Measurements from ENCODE around the gene PHF2.

Gene PHF2

GRCh38 chr9:93601666-93602065, 25.3 kb downstream of the PHF2 start:
- DNase-seq: no peak

GRCh38 chr9:93603011-93603410, 26.6 kb downstream of the PHF2 start:
- no peak for DNase-seq

DNA sequence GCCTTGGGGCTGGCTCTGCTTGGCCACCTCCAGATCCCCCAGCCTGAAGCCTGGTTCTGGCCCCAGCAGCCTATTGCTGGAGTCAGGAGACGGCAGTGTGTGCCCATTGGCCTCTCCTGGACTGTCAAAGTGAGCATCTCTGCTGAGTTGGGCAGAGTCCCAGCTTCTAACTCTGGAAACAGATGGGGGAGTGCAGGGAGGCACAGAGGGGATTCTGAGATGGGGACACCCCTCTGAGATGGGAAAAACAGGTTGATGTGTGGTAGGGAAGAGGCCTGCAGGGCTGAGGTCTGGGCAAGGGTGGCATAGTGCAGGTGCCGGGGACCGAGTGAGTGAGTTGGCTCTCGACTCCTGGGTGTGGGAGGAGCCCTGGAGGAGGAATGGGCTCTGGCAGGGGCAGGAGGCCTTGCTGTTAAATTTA, 27.5 kb downstream of the PHF2 start:
- no peak for DNase-seq

- no peak for DNase-seq
Measured at GRCh38 chr9:93606187-93606586, 29.8 kb downstream of the PHF2 start.

GRCh38 chr9:93610206-93610605, 33.8 kb downstream of the PHF2 start:
- no peak for DNase-seq

DNA sequence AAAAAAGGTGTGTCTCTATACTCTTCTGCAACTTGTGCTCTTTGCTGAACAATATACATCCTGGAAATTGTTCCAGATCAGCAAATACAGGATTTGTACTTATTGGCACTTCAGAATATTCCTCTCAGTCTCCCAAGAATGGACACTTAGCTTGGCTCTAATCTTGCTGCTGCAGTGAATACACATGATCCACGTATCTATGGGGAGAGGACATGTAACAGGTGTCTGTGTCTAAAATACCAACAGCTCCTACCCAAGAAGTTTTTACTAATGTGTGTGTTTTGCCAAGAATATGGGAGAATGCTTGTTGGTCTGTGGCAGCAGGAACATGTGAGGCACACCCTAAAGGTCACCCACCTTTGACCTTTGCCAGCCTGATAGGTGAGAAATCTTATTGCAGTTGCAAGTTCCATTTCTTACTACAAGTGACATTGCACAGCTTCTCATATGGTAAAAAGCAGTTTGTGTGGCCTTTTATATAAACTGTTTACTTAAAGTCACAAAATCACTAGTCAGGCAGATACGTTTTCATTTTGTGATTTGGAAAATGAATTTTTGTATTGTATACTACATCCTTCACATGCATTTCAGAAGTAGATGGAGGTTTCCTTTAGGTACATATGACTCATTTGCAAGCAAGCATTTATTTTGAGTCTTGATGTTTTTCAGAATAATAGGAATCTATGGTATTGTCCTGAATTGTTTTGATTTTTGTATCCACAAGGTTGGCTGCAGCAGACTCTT, 35.8 kb downstream of the PHF2 start:
- no peak for DNase-seq

- no peak for DNase-seq
Measured at GRCh38 chr9:93612796-93613154, 36.4 kb downstream of the PHF2 start.

- no peak for DNase-seq
Measured at GRCh38 chr9:93613174-93613573, 36.8 kb downstream of the PHF2 start.

- no peak for DNase-seq
Measured at GRCh38 chr9:93613791-93614190, 37.4 kb downstream of the PHF2 start.

GRCh38 chr9:93614830-93615468, 38.6 kb downstream of the PHF2 start:
- no peak for DNase-seq

- DNase-seq: no peak
Measured at GRCh38 chr9:93616044-93616443, 39.7 kb downstream of the PHF2 start.

- no peak for DNase-seq
Measured at GRCh38 chr9:93617273-93617672, 40.9 kb downstream of the PHF2 start.

GRCh38 chr9:93619272-93619775, 42.9 kb downstream of the PHF2 start:
- no peak for DNase-seq

DNA sequence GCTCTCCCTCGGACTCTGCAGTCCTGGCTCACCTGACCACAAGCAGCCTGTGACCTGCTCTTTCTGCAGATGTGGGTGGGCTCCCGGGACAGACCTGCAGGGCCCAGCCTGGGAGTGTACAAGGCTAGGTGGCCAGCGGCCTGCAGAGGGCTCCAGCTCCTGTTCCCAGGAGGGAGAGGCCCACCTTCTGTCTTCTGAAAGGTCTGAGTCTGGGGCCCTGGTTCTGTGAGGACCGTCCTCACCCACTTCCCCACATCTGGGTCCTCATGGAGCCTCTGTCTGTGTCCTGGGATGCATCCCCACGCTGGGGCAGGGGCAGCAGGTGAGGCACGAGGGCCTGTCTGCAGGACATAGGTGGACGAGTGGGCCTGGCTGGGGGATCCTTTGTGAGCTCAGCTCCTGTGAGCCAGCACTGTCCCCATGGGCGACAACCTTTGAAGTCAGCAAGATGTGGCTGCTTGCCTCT, 43.7 kb downstream of the PHF2 start:
- DNase-seq: no peak

DNA sequence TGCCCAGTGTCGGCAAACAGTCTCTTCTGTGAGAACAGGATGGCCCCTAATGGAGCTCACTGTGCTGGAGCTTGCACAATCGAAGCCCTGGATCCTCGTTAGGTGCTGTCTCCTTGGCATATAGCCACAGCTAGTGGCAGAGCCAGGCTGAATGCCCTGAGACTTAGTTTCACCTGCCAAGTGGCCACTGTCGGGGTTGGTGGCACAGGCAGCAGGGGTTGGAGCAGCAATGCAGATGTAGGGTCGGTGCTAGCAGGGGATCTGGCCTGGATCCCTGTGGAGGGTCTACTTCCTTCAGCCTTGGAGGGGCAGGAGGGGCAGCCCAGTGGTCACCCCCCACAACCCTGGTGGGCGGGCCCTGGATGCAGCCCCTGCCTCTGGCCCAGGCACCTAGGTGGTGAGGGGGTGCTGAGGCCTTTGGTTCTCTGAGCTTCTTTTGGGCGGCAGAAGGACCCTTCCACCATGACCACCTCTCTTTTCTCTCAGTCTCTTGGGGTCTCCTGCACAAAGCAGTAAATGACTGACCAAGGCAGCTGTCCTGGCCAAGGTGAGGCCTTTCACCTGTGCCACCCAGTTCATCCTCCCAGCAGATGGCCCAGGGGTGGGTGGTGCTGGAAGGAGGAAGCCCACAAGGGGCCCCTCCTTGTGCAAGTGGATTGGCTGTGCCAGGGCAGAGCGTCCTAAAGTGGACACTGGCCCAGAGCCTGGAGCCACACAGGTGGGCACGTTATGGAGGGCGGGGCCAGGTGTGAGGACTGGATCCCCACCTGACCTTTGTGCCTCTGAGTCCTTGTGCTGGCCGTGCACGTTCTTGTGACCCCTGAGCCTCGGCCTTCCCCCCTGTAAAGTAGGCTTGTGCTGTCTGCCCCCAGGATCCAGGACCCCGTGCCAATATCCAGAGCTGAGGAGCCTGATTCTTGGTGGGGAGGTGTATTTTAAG, 44.8 kb downstream of the PHF2 start:
- no peak for DNase-seq

DNA sequence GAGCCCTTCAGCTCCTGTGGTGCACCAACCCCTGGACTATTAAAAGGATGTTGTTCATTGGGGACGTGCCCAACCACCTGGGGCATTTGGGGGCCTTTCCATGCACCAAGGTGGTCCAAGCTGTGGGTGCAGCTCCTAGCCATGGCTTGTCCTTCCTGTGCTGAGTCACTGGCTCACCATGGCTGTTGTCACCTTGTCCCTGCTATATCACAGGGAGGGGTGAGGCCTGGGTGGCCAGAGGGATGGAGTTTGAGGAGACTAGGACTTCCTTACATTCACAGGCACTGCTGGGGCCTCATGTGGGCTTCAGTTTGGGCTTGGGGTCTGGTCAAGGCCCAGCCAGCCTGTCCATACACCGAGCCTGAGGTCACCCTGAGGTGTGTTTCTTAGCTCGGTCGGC, 45.5 kb downstream of the PHF2 start:
- DNase-seq: no peak

- no peak for DNase-seq
Measured at GRCh38 chr9:93622691-93623090, 46.3 kb downstream of the PHF2 start.

GRCh38 chr9:93623753-93624152, 47.4 kb downstream of the PHF2 start:
- no peak for DNase-seq

DNA sequence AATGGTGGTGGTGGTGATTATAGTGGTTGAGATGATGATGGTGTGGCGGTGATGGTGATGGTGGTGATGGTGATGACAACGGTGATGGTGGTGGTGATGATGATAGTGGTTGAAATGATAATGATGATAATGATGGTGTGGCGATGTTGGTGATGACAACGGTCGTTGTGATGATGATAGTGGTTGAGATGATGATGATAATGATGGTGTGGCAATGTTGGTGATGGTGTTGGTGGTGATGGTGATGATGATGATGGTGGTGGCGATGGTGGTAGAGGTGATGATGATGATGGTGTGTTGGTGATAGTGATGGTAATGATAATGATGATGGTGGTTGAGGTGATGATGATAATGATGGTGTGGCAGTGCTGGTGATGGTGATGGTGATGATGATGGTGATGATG, 48.0 kb downstream of the PHF2 start:
- DNase-seq: no peak

- DNase-seq: no peak
Measured at GRCh38 chr9:93624977-93625376, 48.6 kb downstream of the PHF2 start.

DNA sequence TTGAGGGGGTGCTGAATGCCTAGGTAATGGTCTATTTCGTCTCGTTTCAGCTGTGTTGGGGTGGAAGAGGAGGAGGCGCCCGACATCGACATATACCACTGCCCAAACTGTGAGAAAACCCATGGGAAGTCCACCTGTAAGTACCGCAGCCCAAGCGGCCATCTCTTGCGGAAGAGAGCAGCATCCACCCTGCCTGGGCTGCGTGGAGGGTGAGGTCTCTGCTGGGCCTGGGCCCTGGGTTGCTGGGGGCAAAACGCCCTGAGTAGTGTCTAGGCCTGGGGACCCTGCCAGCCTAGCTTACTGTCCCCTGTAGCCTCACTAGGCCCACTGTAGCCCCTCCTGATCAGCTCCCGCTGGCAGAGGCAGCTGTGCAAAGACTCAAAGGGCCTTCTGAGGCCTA, 53.5 kb downstream of the PHF2 start:
- no peak for DNase-seq

- DNase-seq: no peak
Measured at GRCh38 chr9:93630806-93631411, 54.5 kb downstream of the PHF2 start.

Measured in right kidney (tissue), 1 donor.